GM19468 (cell line): Measurements from ENCODE around the gene TMEM116.

Experiments
- ATAC-seq: cut with Tn5 transposase; IDR thresholded peaks from one replicate; pipeline ENCODE4 v1.9.1; 2021; ENCODE audit warnings: mild to moderate bottlenecking, moderate library complexity, moderate number of reproducible peaks; ENCODE audit not compliant: unreplicated experiment; ENCODE audit errors: extremely low read depth

Gene TMEM116

DNA sequence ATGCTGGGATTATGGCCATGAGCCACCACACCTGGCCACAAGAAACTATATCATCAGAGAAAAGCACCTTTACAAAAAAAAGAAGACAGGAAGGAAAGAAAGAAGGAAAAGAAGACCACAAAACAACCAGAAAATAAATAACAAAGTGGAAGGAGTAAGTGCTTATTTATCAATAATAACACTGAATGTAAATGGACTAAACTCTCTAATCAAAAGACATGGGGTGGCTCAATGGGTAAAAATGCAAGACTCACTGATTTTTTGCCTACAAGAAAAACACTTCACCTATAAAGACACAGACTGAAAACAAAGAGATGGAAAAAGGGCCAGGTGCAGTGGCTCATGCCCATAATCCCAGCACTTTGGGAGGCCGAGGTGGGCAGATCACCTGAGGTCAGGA is 105.2 kb downstream of the TMEM116 start:
- ATAC-seq, result no peak

DNA sequence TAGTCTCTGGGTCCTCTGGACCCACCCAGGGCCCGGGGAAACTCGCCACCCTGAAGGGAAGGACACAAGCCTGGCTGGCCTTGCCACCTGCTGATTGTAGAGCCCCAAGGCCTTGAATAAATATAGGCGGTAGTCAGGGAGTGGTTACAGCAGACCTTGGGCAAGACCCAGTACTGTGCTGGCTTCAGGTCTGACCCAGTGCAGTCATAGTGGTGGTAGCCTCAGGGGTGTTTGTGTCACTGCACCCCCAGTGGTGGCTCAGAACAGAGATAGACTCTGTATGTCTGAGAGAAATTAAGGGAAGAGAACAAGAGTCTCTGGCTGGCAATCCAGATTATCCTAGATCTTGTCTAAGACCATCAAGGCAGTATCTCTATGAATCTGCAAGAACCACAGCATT is 107.5 kb downstream of the TMEM116 start:
- ATAC-seq, result no peak

DNA sequence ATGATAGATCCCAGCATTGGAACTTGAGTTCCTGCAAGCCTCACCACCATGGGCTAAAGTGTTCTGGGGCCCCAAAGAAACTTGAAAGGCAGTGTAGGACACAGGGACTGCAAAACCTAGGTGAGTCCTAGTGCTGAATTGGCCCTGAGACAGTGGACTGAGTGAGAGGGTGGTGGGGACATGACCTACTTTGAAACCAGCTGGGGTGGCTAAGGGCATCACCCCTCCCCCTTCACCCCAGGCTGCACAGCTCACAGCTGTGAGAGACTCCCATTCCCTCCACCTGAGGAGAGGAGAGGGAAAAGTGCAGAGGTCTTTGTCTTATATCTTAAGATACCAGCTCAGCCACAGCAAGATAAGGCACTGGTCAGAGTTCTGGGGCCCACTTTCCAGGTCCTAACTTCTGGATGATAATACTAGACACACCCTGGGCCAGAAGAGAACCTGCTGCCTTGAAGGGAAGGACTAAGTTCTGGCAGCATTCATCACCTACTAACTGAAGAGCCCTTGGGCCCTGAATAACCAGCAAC is 108.5 kb downstream of the TMEM116 start:
- ATAC-seq, result no peak

DNA sequence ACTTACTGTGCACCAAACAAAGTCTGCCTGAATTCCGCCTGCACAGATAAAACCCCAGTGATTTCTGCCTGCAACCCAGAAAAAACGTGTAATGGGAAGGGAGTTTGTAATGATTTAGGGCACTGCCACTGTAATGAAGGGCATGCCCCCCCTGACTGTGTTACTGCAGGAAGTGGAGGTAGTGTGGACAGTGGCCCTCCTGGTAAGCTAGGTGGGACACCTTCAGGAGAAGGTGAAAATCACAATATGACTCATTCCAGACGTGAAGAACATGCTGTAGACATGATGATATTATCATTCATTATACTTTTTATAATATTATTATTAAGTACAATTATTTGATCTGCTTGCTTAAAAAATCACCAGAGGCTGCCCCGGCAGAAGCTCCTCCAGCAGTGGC is 111.8 kb downstream of the TMEM116 start:
- ATAC-seq, result no peak

DNA sequence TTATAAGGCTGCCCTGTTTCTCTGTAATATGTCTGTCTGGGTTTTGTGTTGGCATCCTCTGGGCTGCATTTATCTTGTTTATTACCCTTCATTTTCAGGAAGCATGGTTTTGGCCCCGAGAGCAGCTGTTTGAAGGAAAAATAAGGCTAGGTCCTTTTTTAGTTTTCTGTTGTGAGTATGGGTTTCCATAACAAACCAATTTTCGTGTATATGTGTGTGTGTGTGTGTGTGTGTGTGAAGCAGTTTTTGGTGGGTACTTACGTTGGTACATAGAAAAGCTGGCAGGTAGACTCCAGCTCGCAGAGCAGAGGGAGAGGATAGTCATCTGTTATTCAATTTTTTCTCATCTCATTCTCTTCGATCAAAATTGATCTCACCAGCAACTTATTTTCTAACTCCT is 118.4 kb downstream of the TMEM116 start:
- no peak for ATAC-seq

DNA sequence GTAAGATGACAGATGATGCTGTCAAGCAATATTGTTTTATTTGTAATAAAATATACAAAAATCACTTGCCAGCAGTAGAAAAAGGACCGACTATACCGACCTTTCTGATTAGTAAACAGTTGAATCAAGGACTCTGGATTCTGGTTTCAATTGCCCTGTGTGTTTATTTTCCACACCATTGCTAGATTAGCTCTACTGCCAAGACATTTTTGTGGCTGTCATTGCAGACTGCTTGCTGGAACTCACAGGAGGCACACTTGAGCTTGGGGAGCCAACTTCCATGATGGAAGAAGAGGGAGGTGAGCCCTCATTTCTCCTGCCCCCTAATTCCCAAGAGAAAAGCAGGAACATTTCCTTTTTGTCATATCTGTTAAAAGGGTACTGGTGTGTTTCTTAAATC is 119.7 kb downstream of the TMEM116 start:
- ATAC-seq, result no peak

DNA sequence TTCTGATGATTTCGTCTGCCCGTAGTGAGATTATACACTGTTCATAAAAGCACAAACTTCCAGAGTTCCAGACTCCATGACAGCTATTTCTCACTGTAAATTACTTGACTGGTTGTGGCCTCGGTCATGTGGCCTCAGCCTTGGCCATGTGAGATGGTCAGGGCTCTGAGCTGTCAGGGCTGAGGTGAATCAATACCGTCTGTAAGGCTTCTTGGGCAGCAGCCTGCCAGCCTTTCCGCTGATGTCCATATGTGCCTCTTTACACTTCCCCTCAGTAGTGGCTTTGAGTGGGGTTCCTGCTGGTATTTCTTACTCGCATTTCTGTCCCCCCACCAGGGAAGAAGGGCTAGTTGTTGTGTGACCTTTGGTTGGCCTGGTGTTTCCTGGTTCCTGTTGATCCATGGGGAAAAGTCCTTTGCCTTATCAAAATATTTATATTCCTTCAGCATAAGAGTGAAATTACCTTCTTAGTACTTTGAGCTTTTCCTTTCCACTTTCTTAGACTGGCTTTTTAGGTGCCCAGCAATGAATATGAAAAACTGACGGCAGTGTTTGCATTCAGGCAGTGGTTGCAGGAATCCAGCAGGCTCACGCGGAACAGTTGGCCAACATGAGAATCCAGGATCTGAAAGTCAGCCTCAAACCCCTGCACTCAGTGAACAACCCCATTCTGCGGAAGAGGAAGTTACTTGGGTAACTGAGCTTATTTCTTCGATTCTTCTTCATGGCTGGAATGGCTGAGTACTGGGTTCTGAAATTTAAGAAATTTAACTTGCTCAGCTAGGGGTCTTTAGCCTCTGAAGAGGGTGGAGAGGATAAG is 124.8 kb downstream of the TMEM116 start:
- no peak for ATAC-seq

DNA sequence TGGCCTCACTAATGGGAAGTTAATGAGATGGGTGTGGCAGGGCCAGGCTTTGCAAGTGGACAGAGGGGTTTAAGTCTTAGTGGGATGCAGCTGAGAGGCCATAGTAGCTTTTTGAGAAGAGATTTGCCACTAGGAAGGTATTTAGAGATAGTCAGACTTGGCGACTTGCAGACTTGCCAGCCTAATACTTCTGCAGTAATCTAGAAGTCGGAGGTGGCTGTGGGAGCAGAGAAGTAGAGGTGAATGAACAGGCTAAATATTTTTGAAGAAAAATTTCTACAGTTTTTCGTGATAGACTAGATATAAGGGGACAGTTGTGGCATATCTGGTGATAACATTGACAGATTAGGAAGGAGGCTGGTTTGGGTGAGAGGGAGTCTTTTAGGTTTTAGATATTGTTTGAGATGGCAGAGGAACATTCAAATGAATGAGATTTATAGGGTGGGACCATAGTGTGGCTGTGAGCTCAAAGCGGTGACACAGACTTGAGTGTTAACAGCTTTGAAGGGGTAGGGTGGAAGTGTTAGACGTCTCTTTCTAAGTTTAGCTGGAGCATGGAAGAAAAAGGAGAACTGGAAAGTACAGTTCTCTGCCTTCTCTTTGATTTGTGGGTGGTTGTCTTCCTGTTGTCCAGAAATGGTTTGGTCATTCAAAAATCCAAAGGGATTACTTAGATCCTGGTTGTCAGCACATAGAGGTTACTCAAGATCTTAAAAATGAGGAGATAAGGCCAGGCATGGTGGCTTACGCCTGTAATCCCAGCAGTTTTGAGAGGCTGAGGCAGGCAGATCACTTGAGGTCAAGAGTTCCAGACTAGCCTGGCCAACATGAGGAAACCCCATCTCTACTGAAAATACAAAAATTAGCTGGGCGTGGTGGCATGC is 126.1 kb downstream of the TMEM116 start:
- no peak for ATAC-seq

DNA sequence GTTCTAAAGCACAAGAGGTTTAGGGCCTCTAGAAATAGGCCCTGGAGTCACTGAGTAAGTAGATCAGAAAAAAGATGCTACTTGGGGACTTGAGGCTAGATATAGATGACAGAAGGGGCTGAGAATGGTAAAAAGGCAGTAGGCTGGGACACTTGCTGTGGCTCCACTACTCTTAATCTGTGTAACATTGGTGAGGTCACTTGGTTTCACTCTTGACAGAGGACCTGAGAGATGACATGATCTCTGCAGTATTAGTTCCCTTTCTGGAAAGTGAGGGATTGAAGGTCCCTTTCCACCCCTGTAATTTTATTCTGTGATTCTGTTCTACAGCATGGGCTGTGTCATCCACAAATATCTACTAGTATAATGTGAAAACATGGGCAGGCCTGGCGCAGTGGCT is 131.2 kb downstream of the TMEM116 start:
- ATAC-seq, result no peak
